ENCODE results near the gene KIF13A.

The KIF13A gene

GRCh38 chr6:17884498-17885478 lies 102.6 kb downstream of the KIF13A start:
- no peak for DNase-seq (ENCODE audit: low read depth, low spot score)
- H3K4me3 ChIP-seq (ENCODE audit: low read length) = no peak overlapping the region

GRCh38 chr6:17883665-17884497 lies 103.6 kb downstream of the KIF13A start:
- no peak for DNase-seq (ENCODE audit: low read depth, low spot score)
- H3K4me3 ChIP-seq (ENCODE audit: low read length) = no peak overlapping the region

GRCh38 chr6:17881085-17881858 lies 106.2 kb downstream of the KIF13A start:
- no peak for DNase-seq (ENCODE audit: low read depth, low spot score)

GRCh38 chr6:17879184-17879583 lies 108.3 kb downstream of the KIF13A start:
- H3K4me3 ChIP-seq (ENCODE audit: low read length) = no peak overlapping the region
- no peak for DNase-seq (ENCODE audit: low read depth, low spot score)

More at GRCh38 chr6:17881085-17881858, 106.2 kb downstream of the KIF13A start:
- H3K4me3 ChIP-seq (ENCODE audit: low read length) = no peak overlapping the region

- no peak overlapping the region for H3K4me3 ChIP-seq (ENCODE audit: low read length)
- DNase-seq (ENCODE audit: low read depth, low spot score) = no peak
Observed at GRCh38 chr6:17878734-17879133, 108.7 kb downstream of the KIF13A start.

- H3K4me3 ChIP-seq (ENCODE audit: low read length) = no peak overlapping the region
- no peak for DNase-seq (ENCODE audit: low read depth, low spot score)
Observed at GRCh38 chr6:17877895-17878440, 109.5 kb downstream of the KIF13A start.

GRCh38 chr6:17877196-17877894 lies 110.1 kb downstream of the KIF13A start:
- no peak for DNase-seq (ENCODE audit: low read depth, low spot score)
- no peak overlapping the region for H3K4me3 ChIP-seq (ENCODE audit: low read length)

- no peak for DNase-seq (ENCODE audit: low read depth, low spot score)
- no peak overlapping the region for H3K4me3 ChIP-seq (ENCODE audit: low read length)
Observed at GRCh38 chr6:17874753-17875152, 112.7 kb downstream of the KIF13A start.

GRCh38 chr6:17872908-17873307 lies 114.5 kb downstream of the KIF13A start:
- no peak for DNase-seq (ENCODE audit: low read depth, low spot score)
- no peak overlapping the region for H3K4me3 ChIP-seq (ENCODE audit: low read length)

- H3K4me3 ChIP-seq (ENCODE audit: low read length) = no peak overlapping the region
- no peak for DNase-seq (ENCODE audit: low read depth, low spot score)
Observed at GRCh38 chr6:17871836-17872235, 115.6 kb downstream of the KIF13A start.

GRCh38 chr6:17871189-17871519 lies 116.3 kb downstream of the KIF13A start:
- DNase-seq (ENCODE audit: low read depth, low spot score) = no peak

GRCh38 chr6:17870300-17871188 lies 116.9 kb downstream of the KIF13A start:
- DNase-seq (ENCODE audit: low read depth, low spot score) = no peak
- H3K4me3 ChIP-seq (ENCODE audit: low read length) = no peak overlapping the region

More at GRCh38 chr6:17871189-17871519, 116.3 kb downstream of the KIF13A start:
- H3K4me3 ChIP-seq (ENCODE audit: low read length) = no peak overlapping the region

GRCh38 chr6:17869753-17870050 lies 117.7 kb downstream of the KIF13A start:
- no peak for DNase-seq (ENCODE audit: low read depth, low spot score)
- no peak overlapping the region for H3K4me3 ChIP-seq (ENCODE audit: low read length)

- H3K4me3 ChIP-seq (ENCODE audit: low read length) = no peak overlapping the region
- no peak for DNase-seq (ENCODE audit: low read depth, low spot score)
Observed at GRCh38 chr6:17869010-17869752, 118.3 kb downstream of the KIF13A start.

GRCh38 chr6:17867880-17868279 lies 119.6 kb downstream of the KIF13A start:
- no peak overlapping the region for H3K4me3 ChIP-seq (ENCODE audit: low read length)
- no peak for DNase-seq (ENCODE audit: low read depth, low spot score)

- no peak for DNase-seq (ENCODE audit: low read depth, low spot score)
- no peak overlapping the region for H3K4me3 ChIP-seq (ENCODE audit: low read length)
Observed at GRCh38 chr6:17866876-17867444, 120.5 kb downstream of the KIF13A start.
